Measurements from ENCODE around the gene RSAD2.

- no peak for TF ChIP-seq CTCF (IDR thresholded peaks at IDR 0.05; ENCODE audit: insufficient read depth, low read depth, low read length)
- TF ChIP-seq EZH2 (IDR thresholded peaks at IDR 0.05; ENCODE audit: insufficient read depth, low read length), result no peak
Observed at GRCh38 chr2:6909431-6910385, 32.1 kb downstream of the RSAD2 start.

All from astrocyte (in vitro differentiated cells and primary cell).